ENCODE measurements around the gene CADM4. TPM values are rescaled to one million over a fixed set of nuclear protein-coding genes. Genes with fewer than 3 reads are reported as not detected.

CADM4 gene
- total and polyA plus RNA-seq, 10 of the 15 experiments (the other 5 are each of a cell fraction or from before 2014, with no cell fraction given), result 0.04 to 0.12 (median 0.08) TPM; not detected in 5

- H3K9ac ChIP-seq (ENCODE audit: control insufficient read depth, insufficient read depth, low read length), result no peak overlapping the region
- no peaks in the 10 kb centered on the region for H3K4me1 ChIP-seq (ENCODE audit: control insufficient read depth, insufficient read depth, low read length)
- FAIRE-seq (no peak), DNase-seq (ENCODE audit: low read depth, low spot score) (no peak), ATAC-seq (no peak)
- no peaks in the 10 kb centered on the region for H4K20me1 ChIP-seq (ENCODE audit: control insufficient read depth, insufficient read depth)
- intact Hi-C loops (cut with micrococcal nuclease; ENCODE audit: unreplicated experiment), result no loop called here
- H3K27me3 ChIP-seq (replicated peaks in 1 of 2; ENCODE audit: control insufficient read depth in 2 of 2, insufficient read depth in 2 of 2, low read length in 1 of 2), result no peaks in the 10 kb centered on the region
- RAD21 ChIA-PET (ENCODE audit: unreplicated experiment), result no interaction called here
- TF ChIP-seq USF1 (IDR thresholded peaks at IDR 0.05; ENCODE audit: borderline replicate concordance, extremely low read length, insufficient read depth, low read depth, low read length), result no peak
- peak; percentile 36; the same call in 1 of the 2 replicates for TF ChIP-seq POLR2AphosphoS5 (IDR thresholded peaks at IDR 0.05; ENCODE audit: low read length)
- no peak for TF ChIP-seq CEBPZ (IDR thresholded peaks at IDR 0.05; ENCODE audit: low read depth, low read length)
- CTCF ChIA-PET, result interaction anchor here (0.5 to 1.4 kb wide), 3 partner anchors 52 to 162 kb away, joined by 3 to 4 read pairs (median 3); no protein-coding TSS in a partner anchor
- H2AFZ ChIP-seq (ENCODE audit: control insufficient read depth, low read depth, low read length), result no peak overlapping the region
- in situ Hi-C loops (cut with MboI), result no loop called here
- POLR2A ChIA-PET, result interaction anchor here (0.9 kb wide), 1 partner anchor 39 kb away, joined by 3 read pairs; no protein-coding TSS in a partner anchor
- no peak overlapping the region for H3K4me3 ChIP-seq
- H3K36me3 ChIP-seq (ENCODE audit: control insufficient read depth in 2 of 2, insufficient read depth in 2 of 2, low read length in 1 of 2), result peaks cover 3 to 12% of the 10 kb centered on the region in 2 experiments; a peak in 3 of 4 replicates
- BruUV-seq (replicated peaks), result no TSS peak
- 72% methylated on average over 23 of the region's 28 CpGs for WGBS (ENCODE audit: insufficient coverage, insufficient replicate concordance, low lambda C conversion rate, missing lambda C conversion rate)
- peaks cover 1% of the 10 kb centered on the region; the same call in 1 of the 2 replicates for H3K79me2 ChIP-seq (ENCODE audit: control insufficient read depth, insufficient read depth, low read length)
- SMC1A ChIA-PET (ENCODE audit: uncharacterized antibody, unreplicated experiment), result interaction anchor here (1.3 kb wide), 1 partner anchor 10 kb away, joined by 3 read pairs; no protein-coding TSS in a partner anchor
- no peak overlapping the region for H3K27ac ChIP-seq (ENCODE audit: control insufficient read depth, insufficient read depth)
- H3K9me3 ChIP-seq (replicated peaks; ENCODE audit: control insufficient read depth, insufficient read depth, low read length), result no peaks in the 10 kb centered on the region
- no peak overlapping the region for H3K4me2 ChIP-seq (ENCODE audit: control insufficient read depth, insufficient read depth)
Measured at GRCh38 chr19:43607238-43608205, 32.1 kb downstream of the CADM4 start.
